Measurements from ENCODE around the gene ARID5B. TPM values are rescaled to one million over a fixed set of nuclear protein-coding genes. Genes with fewer than 3 reads are reported as not detected.

Gene ARID5B
- total RNA-seq, 1 donor from 2014 or later: 1.1 TPM

- DNase-seq: no peak
- TF ChIP-seq CTCF (IDR thresholded peaks at IDR 0.05; ENCODE audit: partially characterized antibody, unreplicated experiment): no peak
- Mint-ChIP-seq H3K36me3 (ENCODE audit: unreplicated experiment) (no peaks in the 10 kb centered on the region), H3K4me1 (ENCODE audit: low read depth, unreplicated experiment) (no peaks in the 10 kb centered on the region), H3K4me3 (ENCODE audit: unreplicated experiment) (no peak overlapping the region), H3K27ac (ENCODE audit: unreplicated experiment) (no peak overlapping the region), H3K27me3 (ENCODE audit: unreplicated experiment) (no peaks in the 10 kb centered on the region), H3K9me3 (ENCODE audit: unreplicated experiment) (no peaks in the 10 kb centered on the region)
These were observed 85.4 kb downstream of the ARID5B start for GRCh38 chr10:61986788-61987492.

GRCh38 chr10:61987537-61987936 is 86.0 kb downstream of the ARID5B start:
- DNase-seq: no peak
- H3K4me1 Mint-ChIP-seq (ENCODE audit: low read depth, unreplicated experiment): no peaks in the 10 kb centered on the region
- no peak overlapping the region for H3K27ac Mint-ChIP-seq (ENCODE audit: unreplicated experiment)

GRCh38 chr10:61987951-61988379 is 86.5 kb downstream of the ARID5B start:
- TF ChIP-seq CTCF (IDR thresholded peaks at IDR 0.05; ENCODE audit: partially characterized antibody, unreplicated experiment): no peak
- Mint-ChIP-seq H3K9me3 (ENCODE audit: unreplicated experiment) (no peaks in the 10 kb centered on the region), H3K27me3 (ENCODE audit: unreplicated experiment) (no peaks in the 10 kb centered on the region), H3K27ac (ENCODE audit: unreplicated experiment) (no peak overlapping the region), H3K36me3 (ENCODE audit: unreplicated experiment) (no peaks in the 10 kb centered on the region), H3K4me1 (ENCODE audit: low read depth, unreplicated experiment) (no peaks in the 10 kb centered on the region), H3K4me3 (ENCODE audit: unreplicated experiment) (no peak overlapping the region)
- no peak for DNase-seq

More at GRCh38 chr10:61987537-61987936, 86.0 kb downstream of the ARID5B start:
- Mint-ChIP-seq H3K36me3 (ENCODE audit: unreplicated experiment) (no peaks in the 10 kb centered on the region), H3K4me3 (ENCODE audit: unreplicated experiment) (no peak overlapping the region), H3K27me3 (ENCODE audit: unreplicated experiment) (no peaks in the 10 kb centered on the region), H3K9me3 (ENCODE audit: unreplicated experiment) (no peaks in the 10 kb centered on the region)
- TF ChIP-seq CTCF (IDR thresholded peaks at IDR 0.05; ENCODE audit: partially characterized antibody, unreplicated experiment): no peak

GRCh38 chr10:61989995-61990760 is 88.7 kb downstream of the ARID5B start:
- no peak overlapping the region for H3K4me3 Mint-ChIP-seq (ENCODE audit: unreplicated experiment)
- no peak for TF ChIP-seq CTCF (IDR thresholded peaks at IDR 0.05; ENCODE audit: partially characterized antibody, unreplicated experiment)

GRCh38 chr10:61990761-61991135 is 89.2 kb downstream of the ARID5B start:
- Mint-ChIP-seq H3K36me3 (ENCODE audit: unreplicated experiment) (no peaks in the 10 kb centered on the region), H3K9me3 (ENCODE audit: unreplicated experiment) (no peaks in the 10 kb centered on the region), H3K4me3 (ENCODE audit: unreplicated experiment) (no peak overlapping the region), H3K27ac (ENCODE audit: unreplicated experiment) (no peak overlapping the region), H3K4me1 (ENCODE audit: low read depth, unreplicated experiment) (no peaks in the 10 kb centered on the region), H3K27me3 (ENCODE audit: unreplicated experiment) (no peaks in the 10 kb centered on the region)
- TF ChIP-seq CTCF (IDR thresholded peaks at IDR 0.05; ENCODE audit: partially characterized antibody, unreplicated experiment): no peak
- no peak for DNase-seq

More at GRCh38 chr10:61989995-61990760, 88.7 kb downstream of the ARID5B start:
- H3K27ac Mint-ChIP-seq (ENCODE audit: unreplicated experiment): no peak overlapping the region
- H3K4me1 Mint-ChIP-seq (ENCODE audit: low read depth, unreplicated experiment): no peaks in the 10 kb centered on the region
- DNase-seq: no peak
- H3K9me3 Mint-ChIP-seq (ENCODE audit: unreplicated experiment): no peaks in the 10 kb centered on the region
- no peaks in the 10 kb centered on the region for H3K27me3 Mint-ChIP-seq (ENCODE audit: unreplicated experiment)
- no peaks in the 10 kb centered on the region for H3K36me3 Mint-ChIP-seq (ENCODE audit: unreplicated experiment)

Measured in glutamatergic neuron (in vitro differentiated cells).